BE2C (cell line): ENCODE data around the gene PDGFC.

ENCODE experiments used
- DNase-seq: peaks from one replicate; pipeline ENCODE4 v3.0.0-alpha.2; 2020
- H3K27me3 ChIP-seq: fragments of 250-450 bp; sonication (Bioruptor Pico); 2 replicates; pipeline ENCODE4 v1.5.1; 2020; ENCODE audit warnings: mild to moderate bottlenecking
- H3K36me3 ChIP-seq: fragments of 250-450 bp; sonication (Bioruptor Pico); 2 replicates; pipeline ENCODE4 v1.5.1; 2020; ENCODE audit warnings: mild to moderate bottlenecking
- H3K4me1 ChIP-seq: fragments of 250-450 bp; sonication (Bioruptor Pico); 2 replicates; pipeline ENCODE4 v1.5.1; 2020
- H3K4me3 ChIP-seq: 2 replicates; pipeline ENCODE4 v1.5.1; 2011; ENCODE audit warnings: low read depth, low read length
- H3K9me3 ChIP-seq: fragments of 250-450 bp; sonication (Bioruptor Pico); 2 replicates; pipeline ENCODE4 v1.5.1; 2020
- CTCF ChIP-seq: IDR thresholded peaks from 2 replicates; pipeline ENCODE4 v1.5.1; 2012; ENCODE audit warnings: mild to moderate bottlenecking, low read depth, low read length

The PDGFC gene

DNA sequence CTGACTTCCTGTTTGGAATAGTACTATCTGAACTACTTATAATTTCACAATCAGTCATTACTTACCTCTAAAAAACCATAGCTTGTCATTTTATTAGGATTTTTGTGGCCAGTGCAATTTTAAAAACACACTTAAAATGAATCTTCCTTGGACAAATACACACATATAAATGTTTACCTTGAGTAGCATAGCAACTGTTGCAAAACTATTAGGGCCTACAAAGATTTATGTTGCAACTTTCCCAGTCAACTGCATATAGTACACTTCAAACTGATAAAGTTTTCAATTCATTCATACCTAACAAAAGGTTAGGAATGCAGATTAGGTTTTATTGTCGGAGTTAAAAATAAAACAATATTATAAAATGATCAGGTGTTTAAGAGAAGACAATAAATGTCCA is 193.0 kb downstream of the PDGFC start:
- H3K36me3 ChIP-seq = no peaks in the 10 kb centered on the region
- no peak for DNase-seq
- no peaks in the 10 kb centered on the region for H3K9me3 ChIP-seq
- H3K4me3 ChIP-seq = no peak overlapping the region
- TF ChIP-seq CTCF = no peak
- no peaks in the 10 kb centered on the region for H3K27me3 ChIP-seq
- H3K4me1 ChIP-seq = no peaks in the 10 kb centered on the region

GRCh38 chr4:156778093-156778492 is 193.5 kb downstream of the PDGFC start:
- TF ChIP-seq CTCF = no peak
- no peaks in the 10 kb centered on the region for H3K4me1 ChIP-seq
- H3K36me3 ChIP-seq = no peaks in the 10 kb centered on the region
- no peaks in the 10 kb centered on the region for H3K9me3 ChIP-seq
- DNase-seq = no peak
- no peaks in the 10 kb centered on the region for H3K27me3 ChIP-seq
- H3K4me3 ChIP-seq = no peak overlapping the region

DNA sequence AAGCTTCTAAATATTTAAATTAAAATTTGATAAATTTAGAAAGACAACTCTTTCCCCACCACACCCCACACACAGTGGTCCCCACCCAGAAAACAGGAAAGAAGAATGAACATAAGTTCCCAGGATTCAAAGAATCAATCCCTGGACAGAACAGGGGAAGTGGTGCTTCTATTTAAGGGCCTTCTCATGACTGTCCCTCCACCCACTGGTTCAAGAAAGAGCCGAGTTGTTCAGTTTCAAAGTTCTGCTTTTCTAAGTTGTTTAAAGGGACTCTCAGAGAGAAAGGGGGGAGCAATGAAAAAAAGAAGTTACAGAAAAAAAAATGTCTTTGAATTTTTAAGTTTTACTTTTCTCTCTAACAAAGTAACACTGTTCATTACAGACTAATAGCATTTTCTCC is 195.8 kb downstream of the PDGFC start:
- Histone ChIP-seq H3K36me3 (no peaks in the 10 kb centered on the region), H3K9me3 (no peaks in the 10 kb centered on the region), H3K4me3 (no peak overlapping the region), H3K27me3 (no peaks in the 10 kb centered on the region), H3K4me1 (no peaks in the 10 kb centered on the region)
- TF ChIP-seq CTCF = no peak
- DNase-seq = no peak

DNA sequence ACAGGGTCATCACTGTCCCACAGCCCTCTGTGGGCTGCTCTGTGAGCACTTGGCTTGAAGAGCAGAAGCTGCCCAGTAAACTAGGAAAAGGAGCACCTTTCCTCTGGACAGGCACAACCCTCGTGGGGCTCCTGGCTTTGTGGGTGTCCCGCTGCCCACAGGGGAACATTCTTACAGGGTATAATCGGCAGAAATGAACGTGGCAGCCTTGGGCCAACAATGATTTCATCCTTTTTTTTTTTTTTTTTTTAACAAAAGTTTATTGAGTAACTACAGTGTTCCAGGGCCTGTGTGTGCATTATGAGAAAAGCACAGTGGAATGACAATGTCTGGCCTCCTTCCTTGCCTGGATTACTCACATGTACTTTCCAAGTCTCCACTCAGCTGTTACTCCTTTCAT is 197.2 kb downstream of the PDGFC start:
- H3K27me3 ChIP-seq = no peaks in the 10 kb centered on the region
- no peaks in the 10 kb centered on the region for H3K4me1 ChIP-seq
- no peak overlapping the region for H3K4me3 ChIP-seq
- TF ChIP-seq CTCF = no peak
- H3K36me3 ChIP-seq = no peaks in the 10 kb centered on the region
- DNase-seq = no peak
- no peaks in the 10 kb centered on the region for H3K9me3 ChIP-seq

DNA sequence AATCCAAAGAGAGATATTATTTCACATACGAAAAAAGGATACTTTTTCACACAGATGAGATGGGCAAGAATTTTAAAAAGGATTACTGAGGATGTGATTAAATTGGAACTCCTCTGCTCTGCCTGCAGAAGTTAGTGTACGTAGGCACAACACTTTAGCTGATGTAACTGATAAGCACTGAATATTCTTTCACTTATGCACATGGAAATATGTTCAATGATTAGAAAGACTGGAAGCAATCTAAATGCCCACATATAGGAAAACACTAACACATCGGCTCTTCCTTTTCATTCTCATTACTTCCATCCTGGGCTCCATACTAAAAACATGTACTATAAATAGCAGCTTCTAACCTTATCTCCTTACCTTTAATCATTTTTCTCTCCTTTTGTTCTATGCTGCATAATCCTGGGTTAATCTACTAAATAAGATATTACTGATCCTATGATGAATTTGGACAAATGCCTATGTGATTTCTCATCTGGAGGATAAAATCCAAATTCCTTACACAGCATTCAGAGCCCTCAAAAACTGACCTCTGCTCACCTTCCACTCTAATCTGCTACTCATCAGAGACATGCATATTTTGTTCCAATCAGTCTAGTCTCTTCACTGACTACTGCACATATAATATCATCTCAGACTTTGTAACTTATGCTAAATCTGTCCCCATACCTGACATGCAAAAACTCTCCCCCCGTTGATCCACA is 197.8 kb downstream of the PDGFC start:
- no peaks in the 10 kb centered on the region for H3K4me1 ChIP-seq
- no peak overlapping the region for H3K4me3 ChIP-seq
- no peak for TF ChIP-seq CTCF
- no peaks in the 10 kb centered on the region for H3K36me3 ChIP-seq
- no peaks in the 10 kb centered on the region for H3K9me3 ChIP-seq
- DNase-seq = no peak
- no peaks in the 10 kb centered on the region for H3K27me3 ChIP-seq

DNA sequence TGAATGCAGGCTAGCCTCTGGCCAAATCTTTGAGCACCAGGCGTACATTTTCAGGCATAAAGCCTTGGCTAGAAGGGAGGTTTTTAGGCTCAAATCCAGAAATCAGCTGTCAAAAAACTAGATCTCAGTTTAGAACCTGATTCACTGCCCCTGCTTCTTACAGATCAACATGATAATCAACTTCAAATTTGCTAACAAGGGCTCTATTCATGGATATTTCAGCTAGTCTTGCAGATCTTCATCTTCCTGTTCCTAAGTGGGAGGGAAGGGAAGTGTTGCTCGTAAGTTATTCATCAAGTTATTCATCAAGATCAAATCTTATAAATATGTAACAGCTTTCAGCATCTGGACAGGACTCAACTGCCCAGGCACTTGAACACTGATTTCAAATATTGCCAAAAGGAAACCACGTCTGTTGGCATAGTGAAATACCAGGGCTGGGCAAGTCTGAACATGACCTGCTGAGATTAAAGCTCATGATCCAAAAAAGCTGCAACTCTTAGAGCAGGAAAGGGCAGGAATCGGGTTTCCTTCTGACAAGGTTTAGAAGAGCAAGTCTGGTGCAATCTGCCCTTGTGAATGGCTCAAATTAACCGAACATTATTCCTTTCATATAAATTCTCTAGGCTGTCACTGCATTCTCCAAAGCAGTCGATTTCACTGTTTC is 200.3 kb downstream of the PDGFC start:
- Histone ChIP-seq H3K27me3 (no peaks in the 10 kb centered on the region), H3K4me1 (no peaks in the 10 kb centered on the region), H3K36me3 (no peaks in the 10 kb centered on the region), H3K4me3 (no peak overlapping the region), H3K9me3 (no peaks in the 10 kb centered on the region)
- TF ChIP-seq CTCF = no peak
- no peak for DNase-seq
